ENCODE data around the gene KRT9.
"Not testable (repeated sequence)": the region's sequence is repeated elsewhere in the genome, so short reads cannot be mapped to it uniquely, and the experiment has no call there.

KRT9 gene

GRCh38 chr17:41542786-41543185, 29.1 kb downstream of the KRT9 start:
- not testable (repeated sequence) for DNase-seq

DNA sequence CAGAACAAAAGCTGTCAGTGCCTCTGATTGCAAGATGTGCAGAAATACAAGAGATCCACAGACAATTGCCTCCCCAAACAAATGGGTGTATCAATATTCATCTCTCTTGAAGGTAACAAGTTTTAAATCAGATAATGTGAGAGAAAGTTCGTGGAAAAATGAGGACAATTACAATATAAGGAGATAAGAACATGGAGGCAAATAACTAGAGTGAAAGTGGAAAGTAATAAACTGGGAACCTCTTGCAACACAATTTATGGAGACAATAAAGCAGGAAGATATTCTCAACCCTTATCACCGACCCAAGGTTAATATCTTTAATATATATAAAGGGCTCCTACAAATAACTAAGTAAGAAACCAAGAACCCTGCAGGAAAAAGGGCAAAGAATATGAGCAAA, 29.5 kb downstream of the KRT9 start:
- DNase-seq: no peak

DNA sequence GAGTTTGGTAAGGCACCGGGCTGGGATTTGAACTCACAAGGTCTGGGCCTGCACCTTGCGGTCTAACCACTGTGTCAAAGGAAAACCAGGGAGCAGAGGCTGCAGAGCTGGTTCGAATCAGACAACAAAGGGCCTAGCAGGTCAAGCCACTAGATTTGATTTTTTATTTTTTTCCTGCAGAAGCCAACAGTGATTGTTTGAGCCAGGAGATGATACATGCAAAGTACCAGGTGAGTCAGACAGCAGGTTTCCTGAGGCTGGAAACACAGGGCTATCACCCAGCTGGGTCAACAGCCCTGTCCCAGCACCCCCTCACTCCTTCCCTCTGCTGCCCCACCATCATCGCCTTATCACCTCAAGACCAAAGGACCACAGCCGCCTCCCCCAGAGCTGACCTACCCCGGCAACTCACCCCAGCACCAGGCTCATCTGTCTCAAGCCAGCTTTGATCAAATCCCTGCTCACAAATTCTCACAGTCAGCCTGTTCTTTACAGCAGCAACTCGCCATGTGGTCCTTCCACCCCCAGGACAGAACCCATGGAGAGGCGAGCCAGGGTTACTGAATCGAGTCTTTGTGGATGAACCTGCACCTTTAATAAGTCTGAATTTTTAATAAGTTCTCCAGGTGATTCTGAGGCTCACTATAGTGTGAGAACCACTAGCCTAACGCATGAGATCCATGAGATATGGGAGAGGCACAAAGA, 30.8 kb downstream of the KRT9 start:
- DNase-seq: no peak

DNA sequence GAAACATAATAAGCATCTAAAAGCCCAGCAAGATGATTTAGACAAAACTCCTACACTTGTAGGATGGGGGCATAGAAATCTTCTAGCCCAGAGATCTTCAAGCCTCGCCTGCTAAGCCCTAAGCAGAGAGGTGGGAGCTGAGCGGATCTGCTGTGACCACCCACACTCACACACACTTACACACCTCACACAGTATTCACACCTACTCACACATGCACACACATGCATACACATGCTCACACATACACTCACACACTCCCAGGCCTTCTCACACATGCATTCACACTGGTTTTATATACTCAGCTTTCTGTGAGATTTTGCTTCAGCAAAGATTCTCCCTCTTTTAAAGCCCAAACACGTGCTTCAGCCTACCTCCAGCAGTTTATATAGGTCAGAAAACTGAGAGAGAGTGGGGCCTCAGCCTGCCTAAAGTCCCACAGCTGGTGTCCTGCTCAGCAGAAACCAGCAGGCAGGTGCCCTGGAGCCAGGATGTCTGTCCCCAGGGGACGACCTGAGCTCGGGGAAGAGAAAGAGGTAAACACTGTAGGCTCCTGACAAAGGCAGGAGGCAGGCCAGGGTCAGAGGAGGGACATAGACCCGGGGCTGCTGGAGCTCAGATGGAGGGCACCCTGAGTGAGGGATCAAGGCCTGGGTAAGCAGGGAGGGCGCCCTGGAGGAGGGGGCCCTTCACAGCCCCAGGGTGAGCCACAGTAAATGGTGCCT, 31.7 kb downstream of the KRT9 start:
- no peak for DNase-seq

DNA sequence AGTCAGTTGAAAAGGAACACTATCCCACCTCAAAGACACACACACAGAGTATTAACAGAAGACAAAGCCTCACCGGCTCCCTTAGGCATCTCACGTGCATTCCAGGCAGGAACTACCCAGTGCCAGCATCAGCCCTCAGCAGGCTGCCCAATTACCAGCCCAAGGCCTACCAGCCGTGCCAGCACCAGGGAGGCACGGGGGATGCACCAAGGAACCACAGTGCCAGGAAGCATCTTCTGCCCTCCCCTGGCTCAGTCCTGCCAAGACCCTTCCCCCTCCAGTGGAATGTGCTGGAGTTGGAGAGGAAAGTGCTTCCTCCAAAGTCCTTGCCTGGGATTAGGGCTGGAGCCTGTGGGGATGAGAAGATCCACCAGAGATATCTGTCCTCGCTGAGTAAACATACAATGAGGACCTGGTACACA, 32.8 kb downstream of the KRT9 start:
- DNase-seq: no peak

DNA sequence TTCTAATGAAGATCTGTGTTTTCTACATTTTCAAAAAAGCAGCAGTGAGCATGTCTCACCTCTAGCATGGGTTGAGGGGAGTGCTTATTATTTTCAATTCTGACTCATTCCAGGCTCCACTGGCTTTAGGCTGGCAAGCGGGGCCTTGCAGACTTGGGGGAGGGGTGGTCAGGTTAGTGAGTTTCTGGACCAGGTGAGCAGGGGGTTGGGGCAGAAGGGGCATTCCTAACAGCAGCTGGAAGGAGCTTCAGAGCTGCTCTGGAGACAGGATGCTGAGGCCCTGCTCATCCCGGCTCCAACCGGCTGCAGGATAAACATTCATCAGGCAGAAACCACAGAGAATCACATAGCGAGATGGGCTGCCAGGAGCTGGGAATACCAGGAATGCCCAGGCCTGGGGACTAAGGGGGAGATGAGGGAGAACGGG, 33.3 kb downstream of the KRT9 start:
- no peak for DNase-seq

DNA sequence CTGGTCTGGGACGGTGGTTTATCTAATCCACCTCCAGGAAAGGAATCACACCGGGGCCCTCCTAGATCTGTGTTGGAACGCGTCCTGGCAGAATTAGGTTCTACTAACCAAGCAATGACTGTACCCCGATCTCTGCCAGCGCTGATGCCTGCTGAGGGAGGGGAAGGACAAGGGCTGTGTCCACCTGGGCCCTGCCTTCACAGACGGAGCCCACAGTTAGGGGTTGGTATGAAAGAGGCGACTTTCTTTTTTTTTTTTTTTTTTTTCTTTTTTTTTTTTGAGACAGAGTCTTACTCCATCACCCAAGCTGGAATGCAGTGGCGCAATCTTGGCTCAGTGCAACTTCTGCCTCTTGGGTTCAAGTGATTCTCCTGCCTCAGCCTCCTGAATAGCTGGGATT, 33.9 kb downstream of the KRT9 start:
- DNase-seq: no peak

- DNase-seq: no peak
Measured at GRCh38 chr17:41537614-41537954, 34.3 kb downstream of the KRT9 start.

GRCh38 chr17:41536741-41537613, 34.9 kb downstream of the KRT9 start:
- no peak for DNase-seq

DNA sequence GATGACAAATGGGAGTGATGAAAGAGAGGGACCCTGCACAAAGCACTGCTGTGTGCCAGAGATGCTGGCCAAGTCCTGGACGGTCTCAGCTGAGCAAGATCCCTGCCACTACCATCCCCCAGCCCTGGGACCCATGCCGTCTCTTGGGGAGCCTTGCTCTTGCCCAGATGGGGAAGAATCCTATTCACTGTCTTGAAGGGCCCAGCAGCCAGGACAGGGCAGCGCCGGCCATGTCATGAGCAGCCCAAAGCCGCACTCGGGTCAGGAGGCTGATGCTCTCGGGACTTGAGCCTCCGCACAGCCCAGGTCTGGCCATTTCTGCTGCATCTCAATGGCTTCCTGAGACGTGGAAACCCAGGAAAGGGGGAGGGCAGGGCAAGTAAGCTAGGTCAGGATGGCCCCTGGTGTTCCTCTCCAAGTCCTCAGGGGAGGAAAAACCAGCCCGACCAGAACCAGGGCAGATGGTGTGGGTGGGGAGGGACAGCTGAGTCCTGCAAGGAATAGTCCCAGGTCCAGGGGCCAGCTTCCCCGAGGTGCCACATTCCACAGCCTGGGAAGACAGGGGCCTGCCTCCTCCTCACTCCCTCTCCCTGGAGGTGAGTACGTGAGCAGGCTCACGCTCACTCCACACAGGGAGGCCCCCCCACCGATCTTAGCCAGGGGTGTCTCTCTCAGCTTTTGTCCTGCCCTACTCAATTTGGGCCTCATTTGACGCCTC, 35.9 kb downstream of the KRT9 start:
- DNase-seq: no peak

DNA sequence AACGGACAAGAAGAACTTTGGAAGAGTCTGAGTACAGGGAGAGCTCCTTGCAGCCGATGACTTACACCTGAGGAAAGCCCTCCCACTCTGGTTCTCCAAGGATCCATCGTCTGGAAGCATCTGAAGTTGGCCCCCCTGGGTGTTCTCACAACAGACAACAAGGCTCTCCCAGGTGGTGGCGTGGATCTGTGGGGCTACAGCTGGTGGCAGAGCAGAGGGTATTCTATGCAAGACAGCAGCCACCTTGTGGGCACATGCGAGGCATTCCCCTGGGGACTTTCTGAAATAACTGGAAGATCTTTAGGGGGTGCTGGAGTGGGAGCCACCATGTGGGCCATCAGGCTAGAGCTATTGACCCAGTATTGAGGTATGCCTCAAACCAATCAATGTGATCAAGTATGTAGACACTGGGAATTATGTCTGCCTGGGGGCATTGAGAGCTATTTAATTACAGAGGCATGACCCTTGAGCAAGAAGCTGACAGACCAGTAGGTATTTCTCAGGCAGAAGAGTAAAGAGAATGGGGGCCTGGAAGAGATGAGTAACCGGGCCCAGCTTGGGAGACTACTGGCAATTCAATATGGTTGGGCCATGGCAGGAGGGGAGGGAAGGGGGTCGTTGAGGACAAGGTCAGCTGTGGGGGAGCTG, 36.8 kb downstream of the KRT9 start:
- no peak for DNase-seq

DNA sequence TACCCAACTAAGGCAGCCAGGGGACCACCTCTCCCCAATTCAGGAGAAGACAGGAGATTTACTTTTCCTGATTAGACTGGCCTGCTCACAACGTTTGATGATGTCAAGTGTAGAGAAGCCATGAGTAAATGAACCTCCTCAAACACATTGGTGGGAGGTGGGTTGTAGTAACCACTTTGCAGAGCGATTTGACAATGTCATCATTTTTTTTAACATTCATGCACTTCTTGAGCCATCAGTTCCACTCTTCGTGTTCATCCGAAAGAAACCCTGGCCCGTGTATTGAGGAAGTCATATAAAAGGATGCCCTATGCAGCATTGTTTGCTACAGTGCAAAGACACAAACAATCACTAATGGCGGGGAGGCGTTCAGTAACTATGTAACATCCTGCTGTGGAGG, 38.2 kb downstream of the KRT9 start:
- no peak for DNase-seq

- DNase-seq: no peak
Measured at GRCh38 chr17:41532947-41533570, 38.8 kb downstream of the KRT9 start.

DNA sequence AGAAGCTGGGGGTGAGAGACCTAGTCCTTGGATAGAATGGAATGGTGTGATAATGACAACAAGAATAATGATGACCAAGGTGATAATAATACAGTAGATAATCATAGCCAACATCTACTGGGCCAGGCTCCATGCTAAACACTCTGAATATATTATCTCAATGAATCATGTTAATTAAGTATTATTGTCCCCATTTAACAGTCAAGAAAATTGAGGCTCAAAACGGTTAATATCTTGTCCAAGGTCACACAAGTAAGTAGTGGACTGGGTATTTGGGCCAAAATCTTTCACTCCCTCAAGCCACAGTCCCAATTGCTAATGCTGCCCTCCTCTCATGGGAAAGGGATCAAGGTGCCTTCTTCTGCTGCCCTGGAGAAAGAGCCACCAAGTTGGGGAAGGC, 39.9 kb downstream of the KRT9 start:
- DNase-seq: no peak

DNA sequence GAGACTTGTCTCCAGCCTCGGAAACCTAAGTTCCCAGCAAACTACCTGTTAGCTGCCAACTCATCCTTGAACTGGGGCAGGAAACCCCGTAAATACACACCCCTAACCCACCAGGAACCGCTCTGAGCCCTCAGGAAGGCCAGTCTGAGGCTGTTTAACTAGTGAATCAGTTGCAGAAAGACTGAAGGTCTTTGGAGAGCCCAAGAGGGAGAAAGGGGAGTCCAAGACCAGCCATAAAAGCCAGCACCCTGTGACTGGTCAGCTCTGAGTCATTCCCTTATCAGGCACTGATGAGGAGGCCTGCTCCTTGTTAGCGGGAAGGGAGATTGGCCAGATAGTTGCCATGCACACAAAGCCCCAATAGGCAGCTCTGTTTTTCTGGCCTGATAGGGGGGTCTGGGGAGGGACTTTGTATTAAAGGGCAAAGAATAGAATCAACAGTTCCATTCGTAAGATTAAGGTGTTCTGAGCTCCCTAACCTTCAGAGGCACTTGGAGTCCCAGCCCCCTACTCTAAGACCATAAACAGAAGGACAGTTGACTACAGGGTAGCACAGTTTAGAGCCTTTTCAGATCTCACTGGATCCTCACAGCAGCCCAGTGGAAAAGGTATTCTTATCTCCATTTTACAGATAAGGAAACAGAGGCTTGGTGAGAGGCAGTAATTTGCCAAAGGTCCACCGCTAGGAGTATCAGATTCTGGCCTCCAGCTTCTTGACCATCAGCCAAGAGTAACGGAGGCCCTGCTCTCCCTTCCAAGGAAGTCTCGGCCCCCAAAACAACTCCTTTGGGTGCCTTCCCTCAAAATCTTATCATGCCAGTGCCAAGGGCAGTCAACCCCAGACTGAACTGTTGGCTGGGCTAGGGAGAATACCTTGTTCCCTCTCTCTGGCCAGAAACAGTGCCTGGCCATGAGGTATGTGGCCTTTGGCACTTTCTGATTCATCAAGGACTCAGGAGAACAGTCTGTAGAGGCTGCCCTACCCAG, 41.5 kb downstream of the KRT9 start:
- DNase-seq: no peak

DNA sequence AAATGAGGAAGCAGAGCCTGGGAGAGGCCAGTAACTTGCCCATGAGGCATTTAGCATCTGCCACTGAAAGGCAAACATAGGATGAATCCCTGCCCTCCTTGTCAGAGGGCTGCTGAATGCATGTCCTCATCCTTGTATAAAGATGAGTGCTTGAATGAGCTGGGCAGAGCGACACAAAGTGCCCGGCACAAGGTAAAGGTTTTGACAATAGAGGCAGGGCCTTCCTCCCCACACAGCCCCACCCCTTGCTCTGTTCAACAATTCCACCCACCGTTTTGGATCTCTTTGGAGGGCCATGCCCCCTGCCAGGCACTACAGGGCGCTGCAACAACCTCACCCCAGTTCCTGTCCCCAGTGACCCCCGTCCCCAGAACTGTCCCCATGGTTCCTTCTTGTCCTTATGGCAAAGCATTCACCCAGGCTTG, 42.4 kb downstream of the KRT9 start:
- DNase-seq: no peak

- DNase-seq: no peak
Measured at GRCh38 chr17:41528959-41529353, 42.9 kb downstream of the KRT9 start.

- no peak for DNase-seq
Measured at GRCh38 chr17:41527063-41528023, 44.5 kb downstream of the KRT9 start.

DNA sequence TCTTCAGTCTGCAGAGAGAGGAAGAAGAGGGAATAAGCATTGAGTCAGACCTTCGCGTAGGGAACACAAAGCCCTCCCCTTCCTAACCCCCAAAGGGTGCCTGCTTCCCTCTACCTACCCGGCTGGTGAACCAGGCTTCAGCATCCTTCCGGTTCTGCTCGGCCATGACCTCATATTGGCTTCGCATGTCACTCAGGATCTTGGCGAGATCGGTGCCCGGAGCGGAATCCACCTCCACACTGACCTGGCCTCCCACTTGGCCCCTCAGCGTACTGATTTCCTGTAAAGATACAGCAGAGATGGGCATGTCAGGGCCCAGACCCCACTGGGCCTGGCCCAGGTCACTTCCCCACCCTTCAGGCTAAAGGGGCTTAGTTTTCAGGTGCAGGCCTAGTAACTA, 47.6 kb downstream of the KRT9 start:
- no peak for DNase-seq

DNA sequence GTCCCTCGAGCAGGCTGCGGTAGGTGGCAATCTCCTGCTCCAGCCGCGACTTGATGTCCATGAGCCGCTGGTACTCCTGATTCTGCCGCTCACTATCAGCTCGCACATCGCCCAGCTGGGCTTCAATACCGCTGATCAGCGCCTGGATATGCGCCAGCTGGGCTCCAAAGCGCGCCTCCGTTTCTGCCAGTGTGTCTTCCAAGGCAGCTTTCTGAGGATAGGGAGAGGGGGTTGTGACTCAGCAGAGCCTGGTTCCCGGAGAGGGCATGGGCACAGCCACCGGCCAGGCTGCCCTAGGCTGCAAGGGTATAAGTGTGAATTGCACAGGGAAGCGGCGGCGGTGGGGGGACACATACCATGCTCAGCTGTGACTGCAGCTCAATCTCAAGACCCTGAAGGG, 48.1 kb downstream of the KRT9 start:
- no peak for DNase-seq

All from NCI-H2029 treated with DMSO at 0.1 percent for 48 hours (cell line).